Ishikawa (cell line): ENCODE data around the gene CDH24.

ENCODE experiments used
- CEBPB ChIP-seq: IDR thresholded peaks from 2 replicates; pipeline ENCODE4 v1.6.1; 2012
- CREB1 ChIP-seq: IDR thresholded peaks from 2 replicates; pipeline ENCODE4 v1.6.1; 2012; ENCODE audit warnings: low read depth
- EGR1 ChIP-seq: IDR thresholded peaks from 2 replicates; pipeline ENCODE4 v1.6.1; 2012
- EP300 ChIP-seq: IDR thresholded peaks from 2 replicates; pipeline ENCODE4 v1.6.1; 2012; ENCODE audit warnings: borderline replicate concordance
- FOXM1 ChIP-seq: IDR thresholded peaks from 2 replicates; pipeline ENCODE4 v1.6.1; 2012; ENCODE audit warnings: low read depth, borderline replicate concordance
- NFIC ChIP-seq: IDR thresholded peaks from 2 replicates; pipeline ENCODE4 v1.6.1; 2012
- RAD21 ChIP-seq: IDR thresholded peaks from 2 replicates; pipeline ENCODE4 v1.6.1; 2012; ENCODE audit warnings: low read depth
- TAF1 ChIP-seq: IDR thresholded peaks from 2 replicates; pipeline ENCODE4 v1.6.1; 2012; ENCODE audit warnings: low read depth, mild to moderate bottlenecking
- TCF12 ChIP-seq: IDR thresholded peaks from 2 replicates; pipeline ENCODE4 v1.6.1; 2012; ENCODE audit warnings: low read depth
- TEAD4 ChIP-seq: IDR thresholded peaks from 2 replicates; pipeline ENCODE4 v1.6.1; 2012
- YY1 ChIP-seq: IDR thresholded peaks from 2 replicates; pipeline ENCODE4 v1.6.1; 2012; ENCODE audit warnings: low read depth
- ZBTB7A ChIP-seq: IDR thresholded peaks from 2 replicates; pipeline ENCODE4 v1.6.1; 2012; ENCODE audit warnings: low read depth
- TF ChIP-seq, protein P1 (sequence below): IDR thresholded peaks from 2 replicates; pipeline ENCODE4 v1.6.1; 2012; ENCODE audit warnings: low read depth, mild to moderate bottlenecking
- TF ChIP-seq, protein P2 (sequence below): IDR thresholded peaks from 2 replicates; pipeline ENCODE4 v1.6.1; 2012
- TF ChIP-seq, protein P3 (sequence below): IDR thresholded peaks from 2 replicates; pipeline ENCODE4 v1.6.1; 2012

Gene CDH24

DNA sequence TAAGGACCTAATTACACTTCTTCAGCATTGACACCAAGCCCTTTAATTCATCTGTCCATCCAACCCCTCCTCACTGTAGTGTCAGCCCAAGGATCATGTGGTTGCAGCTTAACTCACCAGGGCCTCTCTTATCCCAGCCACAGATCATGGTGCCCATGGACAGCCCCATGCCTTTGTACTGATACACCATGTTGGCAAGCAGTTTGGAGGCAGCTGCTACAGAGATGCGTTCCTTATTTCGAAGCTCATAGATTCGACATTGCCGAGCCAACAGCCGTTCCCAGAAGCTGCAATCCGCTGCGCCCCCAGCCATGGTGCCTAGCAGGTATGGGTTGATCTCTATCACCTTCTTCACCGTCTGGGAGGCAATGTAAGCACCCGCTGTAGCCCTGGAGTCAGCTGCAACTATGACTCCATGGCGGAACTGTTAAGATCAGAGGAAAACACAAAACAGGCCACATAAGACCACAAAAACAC, 24.0 kb downstream of the CDH24 start:
- no peak for TF ChIP-seq ZBTB7A
- TF ChIP-seq YY1, result no peak
- no peak for TF ChIP-seq TAF1
- no peak for TF ChIP-seq EGR1
- no peak for TF ChIP-seq FOXM1
- TF ChIP-seq, protein P1, sequence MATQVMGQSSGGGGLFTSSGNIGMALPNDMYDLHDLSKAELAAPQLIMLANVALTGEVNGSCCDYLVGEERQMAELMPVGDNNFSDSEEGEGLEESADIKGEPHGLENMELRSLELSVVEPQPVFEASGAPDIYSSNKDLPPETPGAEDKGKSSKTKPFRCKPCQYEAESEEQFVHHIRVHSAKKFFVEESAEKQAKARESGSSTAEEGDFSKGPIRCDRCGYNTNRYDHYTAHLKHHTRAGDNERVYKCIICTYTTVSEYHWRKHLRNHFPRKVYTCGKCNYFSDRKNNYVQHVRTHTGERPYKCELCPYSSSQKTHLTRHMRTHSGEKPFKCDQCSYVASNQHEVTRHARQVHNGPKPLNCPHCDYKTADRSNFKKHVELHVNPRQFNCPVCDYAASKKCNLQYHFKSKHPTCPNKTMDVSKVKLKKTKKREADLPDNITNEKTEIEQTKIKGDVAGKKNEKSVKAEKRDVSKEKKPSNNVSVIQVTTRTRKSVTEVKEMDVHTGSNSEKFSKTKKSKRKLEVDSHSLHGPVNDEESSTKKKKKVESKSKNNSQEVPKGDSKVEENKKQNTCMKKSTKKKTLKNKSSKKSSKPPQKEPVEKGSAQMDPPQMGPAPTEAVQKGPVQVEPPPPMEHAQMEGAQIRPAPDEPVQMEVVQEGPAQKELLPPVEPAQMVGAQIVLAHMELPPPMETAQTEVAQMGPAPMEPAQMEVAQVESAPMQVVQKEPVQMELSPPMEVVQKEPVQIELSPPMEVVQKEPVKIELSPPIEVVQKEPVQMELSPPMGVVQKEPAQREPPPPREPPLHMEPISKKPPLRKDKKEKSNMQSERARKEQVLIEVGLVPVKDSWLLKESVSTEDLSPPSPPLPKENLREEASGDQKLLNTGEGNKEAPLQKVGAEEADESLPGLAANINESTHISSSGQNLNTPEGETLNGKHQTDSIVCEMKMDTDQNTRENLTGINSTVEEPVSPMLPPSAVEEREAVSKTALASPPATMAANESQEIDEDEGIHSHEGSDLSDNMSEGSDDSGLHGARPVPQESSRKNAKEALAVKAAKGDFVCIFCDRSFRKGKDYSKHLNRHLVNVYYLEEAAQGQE, result no peak
- TF ChIP-seq NFIC, result no peak
- TF ChIP-seq, protein P2, sequence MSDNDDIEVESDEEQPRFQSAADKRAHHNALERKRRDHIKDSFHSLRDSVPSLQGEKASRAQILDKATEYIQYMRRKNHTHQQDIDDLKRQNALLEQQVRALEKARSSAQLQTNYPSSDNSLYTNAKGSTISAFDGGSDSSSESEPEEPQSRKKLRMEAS, result no peak
- TF ChIP-seq RAD21, result no peak
- no peak for TF ChIP-seq TEAD4
- TF ChIP-seq, protein P3, sequence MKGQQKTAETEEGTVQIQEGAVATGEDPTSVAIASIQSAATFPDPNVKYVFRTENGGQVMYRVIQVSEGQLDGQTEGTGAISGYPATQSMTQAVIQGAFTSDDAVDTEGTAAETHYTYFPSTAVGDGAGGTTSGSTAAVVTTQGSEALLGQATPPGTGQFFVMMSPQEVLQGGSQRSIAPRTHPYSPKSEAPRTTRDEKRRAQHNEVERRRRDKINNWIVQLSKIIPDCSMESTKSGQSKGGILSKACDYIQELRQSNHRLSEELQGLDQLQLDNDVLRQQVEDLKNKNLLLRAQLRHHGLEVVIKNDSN, result no peak
- no peak for TF ChIP-seq EP300

DNA sequence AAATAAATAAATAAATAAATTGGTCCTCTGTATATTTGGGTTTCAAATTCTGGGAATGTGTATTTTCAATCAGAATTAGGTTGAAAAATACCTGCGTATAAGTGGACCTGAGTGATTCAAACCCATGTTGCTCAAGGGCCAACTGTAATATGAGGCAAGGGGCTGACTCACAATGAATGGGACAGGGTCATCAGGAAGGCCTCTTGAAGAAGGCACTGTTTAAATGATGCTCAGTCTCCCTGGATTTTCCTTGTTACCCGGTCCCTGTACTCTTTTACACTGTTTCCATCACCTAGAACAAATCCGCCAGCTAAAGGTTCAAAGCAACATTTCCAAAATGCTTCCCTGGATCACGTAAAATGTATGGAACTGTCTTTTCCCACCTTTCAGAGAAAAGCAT, 26.4 kb downstream of the CDH24 start:
- TF ChIP-seq, protein P3, result no peak
- no peak for TF ChIP-seq ZBTB7A
- no peak for TF ChIP-seq TEAD4
- no peak for TF ChIP-seq TCF12
- no peak for TF ChIP-seq FOXM1
- no peak for TF ChIP-seq NFIC

DNA sequence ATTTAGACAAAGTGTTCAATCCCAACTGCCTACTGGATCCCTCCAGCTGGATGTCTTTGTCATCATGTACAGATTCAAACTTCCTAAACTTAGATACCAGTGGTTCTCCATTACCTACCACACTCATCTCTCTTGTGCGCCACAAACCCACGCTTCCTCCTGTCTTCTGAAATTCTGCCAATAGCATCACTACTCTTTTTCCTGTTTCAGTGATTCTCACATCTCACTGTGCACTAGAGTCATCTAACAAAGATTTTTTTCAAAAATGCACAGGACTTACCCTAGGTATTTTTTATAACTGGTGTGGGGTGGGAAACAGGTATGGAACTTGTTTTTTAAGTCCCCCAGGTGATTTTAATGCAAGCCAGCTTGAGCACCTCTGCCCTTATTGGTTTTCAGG, 28.5 kb downstream of the CDH24 start:
- TF ChIP-seq CREB1 (no peak), TAF1 (no peak), NFIC (no peak), EP300 (no peak), ZBTB7A (no peak), EGR1 (no peak), YY1 (no peak), TEAD4 (no peak), FOXM1 (no peak), CEBPB (no peak), TCF12 (no peak), RAD21 (no peak)
- TF ChIP-seq, protein P1, result no peak
- TF ChIP-seq, protein P2, result no peak
- TF ChIP-seq, protein P3, result no peak

DNA sequence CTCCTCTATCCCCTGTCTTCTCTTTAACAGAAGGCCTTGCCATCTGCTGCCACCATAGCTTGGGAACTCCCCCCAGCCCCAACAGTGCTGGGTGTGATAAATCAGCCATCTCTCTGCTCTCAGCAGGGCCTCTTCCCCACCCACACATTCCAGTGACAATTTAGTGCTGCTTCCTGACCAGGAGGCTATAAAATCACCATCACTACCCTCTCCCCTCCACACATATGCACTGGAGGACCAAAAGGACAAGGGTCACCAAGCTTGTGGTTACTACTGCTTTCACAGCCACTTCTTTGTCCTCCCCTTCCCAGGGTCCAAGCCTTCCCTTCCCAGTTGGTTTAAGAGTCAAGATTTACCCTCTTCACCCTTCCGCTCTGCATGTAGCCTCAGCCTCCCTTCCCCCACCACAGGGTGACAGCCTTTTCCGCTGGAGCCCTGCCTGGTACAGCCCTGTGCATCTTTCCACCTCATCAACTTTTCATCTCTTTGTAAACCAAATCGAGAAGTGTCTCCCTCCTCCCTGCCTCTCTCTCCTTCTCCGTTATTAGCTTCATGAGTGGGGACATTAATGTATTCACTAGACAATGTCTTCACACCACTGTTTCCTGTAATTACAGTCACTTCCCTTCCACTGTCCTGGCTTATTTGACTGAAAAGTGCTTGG, 32.0 kb downstream of the CDH24 start:
- TF ChIP-seq TCF12, result no peak
- TF ChIP-seq RAD21, result no peak
- no peak for TF ChIP-seq CEBPB
- no peak for TF ChIP-seq EP300
- TF ChIP-seq NFIC, result no peak
- TF ChIP-seq ZBTB7A, result no peak
- no peak for TF ChIP-seq FOXM1
- TF ChIP-seq CREB1, result no peak
- TF ChIP-seq EGR1, result no peak
- TF ChIP-seq, protein P3, result no peak
- no peak for TF ChIP-seq TAF1
- TF ChIP-seq, protein P2, result no peak

DNA sequence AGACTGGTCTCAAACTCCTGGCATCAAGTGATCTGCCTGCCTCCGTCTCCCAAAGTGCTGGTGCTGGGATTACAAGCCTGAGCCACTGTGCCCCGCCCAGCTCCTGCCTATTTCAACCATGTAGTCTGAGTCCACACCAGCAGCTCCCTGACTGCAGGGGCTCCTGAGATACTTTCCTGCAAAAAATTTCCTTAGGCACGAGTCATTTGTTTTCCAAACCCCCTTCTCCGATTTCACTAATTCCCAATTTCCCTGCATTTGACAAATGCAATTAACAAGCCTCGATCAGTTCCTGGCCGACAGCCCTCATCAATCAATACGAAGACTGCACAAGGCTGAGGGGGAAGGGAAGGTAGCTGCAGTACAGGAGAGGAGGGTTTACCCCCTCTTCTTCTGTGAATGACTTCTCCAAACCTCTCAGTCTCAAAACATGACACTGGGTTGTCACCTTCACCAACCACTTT, 32.7 kb downstream of the CDH24 start:
- TF ChIP-seq YY1, result no peak
